ENCODE results near the gene SLC26A6. TPM values are rescaled to one million over a fixed set of nuclear protein-coding genes. Genes with fewer than 3 reads are reported as not detected.
A peak's percentile ranks its signal among the peaks of the same experiment; 100 is the strongest.

SLC26A6 gene
- total RNA-seq, 1 donor from 2014 or later: 19.9 TPM

- TF ChIP-seq CTCF (IDR thresholded peaks at IDR 0.05): peak; percentile 66
- Histone ChIP-seq H3K36me3 (no peaks in the 10 kb centered on the region), H3K4me3 (peak overlapping the region; percentile 64), H3K27ac (peak overlapping the region; percentile 61), H3K27me3 (peaks cover 9% of the 10 kb centered on the region), H3K4me1 (peaks cover 8% of the 10 kb centered on the region), H3K9me3 (no peaks in the 10 kb centered on the region)
- peak; percentile 94 for DNase-seq
- intact Hi-C loops (cut with DNase I): no loop called here
- peak; percentile 94 for ATAC-seq
Observed at GRCh38 chr3:48656061-48656840, 21.0 kb upstream of the SLC26A6 start.

GRCh38 chr3:48655606-48656005, 20.3 kb upstream of the SLC26A6 start:
- DNase-seq (no peak), ATAC-seq (peak; percentile 1)
- intact Hi-C loops (cut with DNase I): no loop called here
- Histone ChIP-seq H3K4me3 (peak overlapping the region; percentile 64), H3K4me1 (peaks cover 7% of the 10 kb centered on the region), H3K27ac (peak overlapping the region; percentile 61), H3K36me3 (no peaks in the 10 kb centered on the region), H3K9me3 (no peaks in the 10 kb centered on the region), H3K27me3 (peaks cover 3% of the 10 kb centered on the region)
- no peak for TF ChIP-seq CTCF (IDR thresholded peaks at IDR 0.05)

GRCh38 chr3:48655063-48655462, 19.8 kb upstream of the SLC26A6 start:
- intact Hi-C loops (cut with DNase I): no loop called here
- Histone ChIP-seq H3K4me3 (no peak overlapping the region), H3K9me3 (no peaks in the 10 kb centered on the region), H3K4me1 (peaks cover 7% of the 10 kb centered on the region), H3K36me3 (no peaks in the 10 kb centered on the region), H3K27me3 (no peaks in the 10 kb centered on the region), H3K27ac (no peak overlapping the region)
- TF ChIP-seq CTCF (IDR thresholded peaks at IDR 0.05): no peak
- ATAC-seq: no peak
- no peak for DNase-seq

- Histone ChIP-seq H3K4me1 (peaks cover 7% of the 10 kb centered on the region), H3K27me3 (no peaks in the 10 kb centered on the region), H3K4me3 (no peak overlapping the region), H3K36me3 (no peaks in the 10 kb centered on the region), H3K9me3 (no peaks in the 10 kb centered on the region), H3K27ac (no peak overlapping the region)
- DNase-seq (no peak), ATAC-seq (no peak)
- intact Hi-C loops (cut with DNase I): no loop called here
- no peak for TF ChIP-seq CTCF (IDR thresholded peaks at IDR 0.05)
Observed at GRCh38 chr3:48652923-48653715, 17.9 kb upstream of the SLC26A6 start.

GRCh38 chr3:48651771-48652170, 16.5 kb upstream of the SLC26A6 start:
- no peak for DNase-seq
- TF ChIP-seq CTCF (IDR thresholded peaks at IDR 0.05): no peak
- H3K27ac ChIP-seq: no peak overlapping the region
- ATAC-seq: no peak
- peaks cover 5% of the 10 kb centered on the region for H3K4me1 ChIP-seq
- no peak overlapping the region for H3K4me3 ChIP-seq
- intact Hi-C loops (cut with DNase I): no loop called here
- H3K9me3 ChIP-seq: no peaks in the 10 kb centered on the region
- H3K36me3 ChIP-seq: no peaks in the 10 kb centered on the region
- no peaks in the 10 kb centered on the region for H3K27me3 ChIP-seq
